Mesenchymal stem cell (in vitro differentiated cells and primary cell): ENCODE data around the gene HOXD9.

Experiments used
- DNase-seq: peaks from one replicate; pipeline ENCODE4 v3.0.0-alpha.2; 2013
- H2AFZ ChIP-seq: one replicate; pipeline ENCODE4 v1.6.1; 2013; ENCODE audit warnings: low read depth, mild to moderate bottlenecking, control low read depth, inconsistent platforms, low read length, moderate library complexity
- H2AK5ac ChIP-seq: 2 replicates; pipeline ENCODE4 v1.6.1; 2013; ENCODE audit warnings: low read length, moderate library complexity, mild to moderate bottlenecking, inconsistent platforms; ENCODE audit not compliant: severe bottlenecking
- H2BK120ac ChIP-seq: one replicate; pipeline ENCODE4 v1.6.1; 2013; ENCODE audit warnings: low read depth, mild to moderate bottlenecking, inconsistent platforms, low read length, moderate library complexity
- H2BK12ac ChIP-seq, 2 experiments: one replicate each; pipeline ENCODE4 v1.6.1; 2013; ENCODE audit warnings: inconsistent platforms in 2 of 2, low read length in 2 of 2, mild to moderate bottlenecking in 2 of 2, moderate library complexity in 2 of 2, control low read depth in 1 of 2
- H2BK15ac ChIP-seq: one replicate; pipeline ENCODE4 v1.6.1; 2013; ENCODE audit warnings: mild to moderate bottlenecking, low read depth, inconsistent platforms; ENCODE audit not compliant: poor library complexity, severe bottlenecking
- H2BK5ac ChIP-seq: 2 replicates; pipeline ENCODE4 v1.6.1; 2013; ENCODE audit warnings: low read depth, mild to moderate bottlenecking, low read length, control low read depth, inconsistent platforms; ENCODE audit not compliant: poor library complexity, severe bottlenecking
- H3K14ac ChIP-seq, 2 experiments: one replicate each; pipeline ENCODE4 v1.6.1; 2013; ENCODE audit warnings: inconsistent platforms in 2 of 2, low read length in 2 of 2, control low read depth in 1 of 2, mild to moderate bottlenecking in 1 of 2, moderate library complexity in 1 of 2
- H3K18ac ChIP-seq, 2 experiments: one replicate each; pipeline ENCODE4 v1.6.1; 2013; ENCODE audit warnings: inconsistent platforms in 2 of 2, low read length in 2 of 2, control low read depth in 1 of 2, low read depth in 1 of 2, mild to moderate bottlenecking in 1 of 2
- H3K23ac ChIP-seq, 2 experiments: one replicate each; pipeline ENCODE4 v1.6.1; 2013; ENCODE audit warnings: inconsistent platforms in 2 of 2, low read length in 2 of 2, mild to moderate bottlenecking in 2 of 2, moderate library complexity in 2 of 2, control low read depth in 1 of 2
- H3K27ac ChIP-seq: 2 replicates; pipeline ENCODE4 v1.5.1; 2013; ENCODE audit warnings: mild to moderate bottlenecking, moderate library complexity, low read length, control low read depth, inconsistent platforms; ENCODE audit not compliant: poor library complexity, severe bottlenecking
- H3K27me3 ChIP-seq, 2 experiments: 2 replicates each; pipeline versions ENCODE4 v1.6.1 to v1.7.0; 2013; ENCODE audit warnings: low read length in 2 of 2, mild to moderate bottlenecking in 2 of 2, moderate library complexity in 2 of 2, control low read depth in 1 of 2, inconsistent platforms in 1 of 2; ENCODE audit not compliant: control insufficient read depth in 1 of 2, insufficient read depth in 1 of 2
- H3K36me3 ChIP-seq, 2 experiments: 2 replicates each; pipeline versions ENCODE4 v1.6.1 to v1.7.0; 2013; ENCODE audit warnings: low read length in 2 of 2, control low read depth in 1 of 2, inconsistent platforms in 1 of 2, low read depth in 1 of 2, mild to moderate bottlenecking in 1 of 2; ENCODE audit not compliant: insufficient read depth in 2 of 2, control insufficient read depth in 1 of 2
- H3K4ac ChIP-seq, 2 experiments: one replicate each; pipeline ENCODE4 v1.6.1; 2013; ENCODE audit warnings: inconsistent platforms in 2 of 2, low read length in 2 of 2, mild to moderate bottlenecking in 2 of 2, moderate library complexity in 2 of 2, control low read depth in 1 of 2, low read depth in 1 of 2
- H3K4me1 ChIP-seq: 2 replicates; pipeline ENCODE4 v1.6.1; 2013; ENCODE audit warnings: low read depth, low read length, control low read depth; ENCODE audit not compliant: control insufficient read depth, insufficient read depth
- H3K4me2 ChIP-seq: 2 replicates; pipeline ENCODE4 v1.6.1; 2013; ENCODE audit warnings: low read length, mild to moderate bottlenecking, inconsistent platforms; ENCODE audit not compliant: poor library complexity, severe bottlenecking
- H3K4me3 ChIP-seq, 2 experiments: 2 replicates each; pipeline versions ENCODE4 v1.5.1 to v1.7.0; 2013; ENCODE audit warnings: low read length in 2 of 2, mild to moderate bottlenecking in 2 of 2, control low read depth in 1 of 2, low read depth in 1 of 2; ENCODE audit not compliant: insufficient read depth in 1 of 2
- H3K79me1 ChIP-seq: replicated peaks from 2 replicates; pipeline ENCODE4 v1.6.1; 2013; ENCODE audit warnings: mild to moderate bottlenecking, control low read depth, low read length, inconsistent platforms; ENCODE audit not compliant: poor library complexity, severe bottlenecking
- H3K9ac ChIP-seq: 2 replicates; pipeline ENCODE4 v1.7.0; 2013; ENCODE audit warnings: mild to moderate bottlenecking, low read length, moderate library complexity
- H3K9me3 ChIP-seq: 2 replicates; pipeline ENCODE4 v1.7.0; 2013; ENCODE audit warnings: mild to moderate bottlenecking, low read length; ENCODE audit not compliant: control insufficient read depth
- H4K8ac ChIP-seq: one replicate; pipeline ENCODE4 v1.6.1; 2013; ENCODE audit warnings: inconsistent platforms, mild to moderate bottlenecking, low read length, moderate library complexity
- H4K91ac ChIP-seq: one replicate; pipeline ENCODE4 v1.6.1; 2013; ENCODE audit warnings: mild to moderate bottlenecking, low read length, inconsistent platforms
- WGBS: methylation state at CpG from one replicate; pipeline ENCODE4 v1.1.7; 2013; ENCODE audit warnings: mixed read lengths; 5-methylcytosine and 5-hydroxymethylcytosine counted together

Gene HOXD9

DNA sequence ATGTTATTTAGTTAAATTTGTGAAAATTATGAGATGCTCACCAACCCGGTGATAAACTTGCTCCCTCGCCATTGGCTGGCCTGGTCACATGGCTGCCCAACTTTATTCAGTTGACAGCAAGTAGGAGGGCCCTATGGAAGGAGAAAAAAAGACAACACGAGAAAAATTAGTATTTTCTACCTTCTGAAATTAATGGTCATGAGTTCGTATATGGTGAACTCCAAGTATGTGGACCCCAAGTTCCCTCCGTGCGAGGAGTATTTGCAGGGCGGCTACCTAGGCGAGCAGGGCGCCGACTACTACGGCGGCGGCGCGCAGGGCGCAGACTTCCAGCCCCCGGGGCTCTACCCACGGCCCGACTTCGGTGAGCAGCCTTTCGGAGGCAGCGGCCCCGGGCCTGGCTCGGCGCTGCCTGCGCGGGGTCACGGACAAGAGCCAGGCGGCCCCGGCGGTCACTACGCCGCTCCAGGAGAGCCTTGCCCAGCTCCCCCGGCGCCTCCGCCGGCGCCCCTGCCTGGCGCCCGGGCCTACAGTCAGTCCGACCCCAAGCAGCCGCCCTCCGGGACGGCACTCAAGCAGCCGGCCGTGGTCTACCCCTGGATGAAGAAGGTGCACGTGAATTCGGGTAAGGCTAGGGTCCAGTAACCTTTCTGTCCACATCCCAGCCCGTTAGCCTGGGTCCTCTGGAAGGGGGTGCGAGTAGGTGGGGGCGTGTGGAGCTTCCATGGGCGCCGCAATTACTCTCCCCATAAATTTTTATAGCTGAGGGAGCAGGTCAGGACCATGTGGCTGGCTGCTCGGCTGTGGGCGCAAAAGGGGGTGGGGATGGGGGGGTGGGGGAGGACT, 29.1 kb downstream of the HOXD9 start, which contains the start of gene HOXD4:
HOXD4 (plus strand) TSS at position 109 of the 846 bp plus-strand sequence; CDS start at position 193, 84 bp downstream.
- no peak for DNase-seq
- H3K18ac ChIP-seq = no peak within 1 kb of the TSS
- peak within 1 kb of the TSS; percentile 90 for H3K4me2 ChIP-seq
- no peaks in the 10 kb centered on the region for H3K9me3 ChIP-seq
- peaks cover 12% of the 10 kb centered on the region for H3K4me1 ChIP-seq
- H2AK5ac ChIP-seq = no peak within 1 kb of the TSS
- peaks cover 14 to 16% of the 10 kb centered on the region in 2 experiments for H3K36me3 ChIP-seq
- no peak within 1 kb of the TSS for H2BK15ac ChIP-seq
- no peak within 1 kb of the TSS for H2BK120ac ChIP-seq
- no peak within 1 kb of the TSS for H3K27ac ChIP-seq
- H4K91ac ChIP-seq = no peak within 1 kb of the TSS
- peaks cover 12% of the 10 kb centered on the region for H3K79me1 ChIP-seq
- H2AFZ ChIP-seq = no peak within 1 kb of the TSS
- H3K9ac ChIP-seq = no peak within 1 kb of the TSS
- no peak within 1 kb of the TSS for H3K23ac ChIP-seq
- no peak within 1 kb of the TSS for H2BK12ac ChIP-seq
- H3K27me3 ChIP-seq = peaks cover 0 to 74% of the 10 kb centered on the region in 2 experiments
- no peak within 1 kb of the TSS for H3K4ac ChIP-seq
- no peak within 1 kb of the TSS for H4K8ac ChIP-seq
- no peak within 1 kb of the TSS for H3K14ac ChIP-seq
- H3K4me3 ChIP-seq = peak within 1 kb of the TSS in 1 of 2 experiments; percentile 59
- no peak within 1 kb of the TSS for H2BK5ac ChIP-seq
- 13% methylated on average over 53 of the region's 55 CpGs for WGBS

DNA sequence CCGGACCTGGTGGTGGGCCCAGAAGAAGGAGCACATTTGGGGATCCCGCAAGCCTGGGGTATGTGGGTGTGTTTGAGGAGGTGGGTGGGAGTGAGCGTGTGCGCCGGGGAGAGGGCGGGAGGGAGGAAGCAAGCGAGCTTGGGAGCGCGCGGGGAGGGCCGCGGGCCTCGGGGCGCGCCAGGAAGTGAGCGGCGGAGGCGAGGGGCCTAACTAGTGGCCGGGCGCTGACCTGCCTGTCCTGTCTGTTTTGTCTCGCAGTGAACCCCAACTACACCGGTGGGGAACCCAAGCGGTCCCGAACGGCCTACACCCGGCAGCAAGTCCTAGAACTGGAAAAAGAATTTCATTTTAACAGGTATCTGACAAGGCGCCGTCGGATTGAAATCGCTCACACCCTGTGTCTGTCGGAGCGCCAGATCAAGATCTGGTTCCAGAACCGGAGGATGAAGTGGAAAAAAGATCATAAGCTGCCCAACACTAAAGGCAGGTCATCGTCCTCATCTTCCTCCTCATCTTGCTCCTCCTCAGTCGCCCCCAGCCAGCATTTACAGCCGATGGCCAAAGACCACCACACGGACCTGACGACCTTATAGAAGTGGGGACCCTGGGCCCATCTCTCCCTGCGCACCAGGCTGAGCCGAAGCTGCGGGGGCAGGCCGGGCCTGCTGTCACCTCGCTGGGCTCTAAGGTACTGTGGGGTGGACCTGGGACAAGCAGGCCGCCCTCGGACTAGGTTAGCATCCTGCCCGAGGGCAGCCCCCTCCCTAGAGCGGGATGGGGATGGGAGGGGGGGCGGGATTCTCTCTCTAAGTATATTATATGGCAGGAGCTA, 30.0 kb downstream of the HOXD9 start:
- Histone ChIP-seq H2BK5ac (no peak overlapping the region), H4K91ac (no peak overlapping the region), H3K4ac (no peak overlapping the region), H4K8ac (no peak overlapping the region), H3K36me3 (peaks cover 14 to 16% of the 10 kb centered on the region in 2 experiments), H2AFZ (no peak overlapping the region), H2BK120ac (no peak overlapping the region), H3K14ac (no peak overlapping the region), H2BK15ac (no peak overlapping the region), H2BK12ac (no peak overlapping the region), H3K27ac (no peak overlapping the region), H3K9ac (no peak overlapping the region), H3K18ac (no peak overlapping the region), H3K79me1 (peaks cover 12% of the 10 kb centered on the region), H3K4me2 (peak overlapping the region; percentile 83), H3K23ac (no peak overlapping the region), H3K9me3 (no peaks in the 10 kb centered on the region), H2AK5ac (no peak overlapping the region), H3K4me3 (peak overlapping the region in 1 of 2 experiments; percentile 59), H3K4me1 (peaks cover 17% of the 10 kb centered on the region), H3K27me3 (peaks cover 0 to 75% of the 10 kb centered on the region in 2 experiments)
- DNase-seq = no peak
- 35% methylated on average over 46 of the region's 48 CpGs for WGBS

- DNase-seq = no peak
- peaks cover 0 to 78% of the 10 kb centered on the region in 2 experiments for H3K27me3 ChIP-seq
- no peak overlapping the region for H2BK12ac ChIP-seq
- peaks cover 23% of the 10 kb centered on the region for H3K4me1 ChIP-seq
- no peak overlapping the region for H3K9ac ChIP-seq
- no peak overlapping the region for H3K4ac ChIP-seq
- no peak overlapping the region for H2AK5ac ChIP-seq
- no peak overlapping the region for H3K4me2 ChIP-seq
- no peaks in the 10 kb centered on the region for H3K9me3 ChIP-seq
- H3K27ac ChIP-seq = no peak overlapping the region
- H3K36me3 ChIP-seq = peaks cover 7 to 16% of the 10 kb centered on the region in 2 experiments
- no peak overlapping the region for H4K91ac ChIP-seq
- 46% methylated on average over 10 of the region's 11 CpGs for WGBS
- no peak overlapping the region for H2BK5ac ChIP-seq
- no peak overlapping the region for H2AFZ ChIP-seq
- H3K4me3 ChIP-seq = no peak overlapping the region
- H2BK15ac ChIP-seq = no peak overlapping the region
- H4K8ac ChIP-seq = no peak overlapping the region
- H2BK120ac ChIP-seq = no peak overlapping the region
- H3K23ac ChIP-seq = no peak overlapping the region
- H3K14ac ChIP-seq = no peak overlapping the region
- H3K18ac ChIP-seq = no peak overlapping the region
- peaks cover 8% of the 10 kb centered on the region for H3K79me1 ChIP-seq
Observed at GRCh38 chr2:176154576-176155252, 32.2 kb downstream of the HOXD9 start.
